AG04450 (cell line): Measurements from ENCODE around the gene MEGF9. TPM values are rescaled to one million over a fixed set of nuclear protein-coding genes. Genes with fewer than 3 reads are reported as not detected.
A peak's percentile ranks its signal among the peaks of the same experiment; 100 is the strongest.

ENCODE experiments used
- CTCF ChIA-PET: fragments of 300-600, 350-600 bp; formaldehyde crosslinking; extraction: SDS; loops from one replicate; lab custom pipeline; 2022; ENCODE audit warnings: antibody characterized with exemption, inconsistent platforms; lab: Charles Lee
- POLR2A ChIA-PET: fragments of 350-600 bp; formaldehyde crosslinking; extraction: SDS; loops from one replicate; lab custom pipeline; 2021; ENCODE audit warnings: antibody characterized with exemption, inconsistent platforms; lab: Yijun Ruan, JAX
- DNase-seq: peaks from one replicate; pipeline ENCODE4 v3.0.0-alpha.2; 2011; ENCODE audit warnings: low read depth, low spot score
- H3K27ac ChIP-seq: one replicate; pipeline ENCODE4 v1.5.1; 2012; ENCODE audit warnings: low read depth, low read length, control low read depth
- H3K27me3 ChIP-seq: one replicate; pipeline ENCODE4 v1.6.0; 2012; ENCODE audit warnings: low read length; ENCODE audit not compliant: control insufficient read depth, insufficient read depth
- H3K4me3 ChIP-seq: 2 replicates; pipeline ENCODE4 v1.5.1; 2011; ENCODE audit warnings: mild to moderate bottlenecking, low read depth, low read length, control low read depth
- H3K9me3 ChIP-seq: 2 replicates; pipeline ENCODE4 v1.5.1; 2012; ENCODE audit warnings: low read length; ENCODE audit not compliant: control insufficient read depth, insufficient read depth
- CTCF ChIP-seq: IDR thresholded peaks from 2 replicates; pipeline ENCODE4 v1.5.1; 2011; ENCODE audit warnings: low read depth, low read length, control low read depth, inconsistent platforms
- polyA plus RNA-seq: library from polyadenylated mRNA; depleted of rRNA; stranded (reverse); fragments of >200 nt; gene quantifications from 2 replicates; pipeline ENCODE4 v1.2.3, GENCODE V29; 2011

Gene MEGF9
- polyA plus RNA-seq, 1 experiment = 12.9 TPM

DNA sequence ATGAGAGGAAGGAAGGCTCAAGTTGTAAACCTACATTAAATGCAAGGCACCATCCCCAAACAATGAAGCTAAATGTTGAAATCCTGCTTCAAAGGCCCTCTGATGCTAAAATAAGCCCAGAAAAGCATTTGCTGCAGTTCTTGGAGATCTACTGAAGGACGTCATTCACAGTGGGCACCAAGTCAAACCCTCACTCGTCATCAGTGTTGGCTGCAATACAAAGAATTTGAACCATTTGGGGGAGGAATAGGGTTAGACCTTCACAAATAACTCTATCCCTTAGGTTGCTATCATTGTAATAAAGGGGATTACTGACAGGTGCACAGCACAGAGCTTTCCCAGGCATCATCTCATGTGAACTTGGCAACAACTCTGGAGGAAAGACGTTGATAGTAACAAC is 9.3 kb upstream of the MEGF9 start:
- CTCF ChIA-PET = interaction anchor here (0.6 kb wide), 1 partner anchor 28 kb away, joined by 5 read pairs; no protein-coding TSS in a partner anchor
- POLR2A ChIA-PET = interaction anchor here (0.8 kb wide), 1 partner anchor 9 kb away, joined by 3 read pairs; no protein-coding TSS in a partner anchor
- Histone ChIP-seq H3K4me3 (no peak overlapping the region), H3K9me3 (no peaks in the 10 kb centered on the region), H3K27ac (no peak overlapping the region), H3K27me3 (no peaks in the 10 kb centered on the region)
- DNase-seq = peak; percentile 71
- no peak for TF ChIP-seq CTCF

GRCh38 chr9:120720404-120720803 is 6.1 kb upstream of the MEGF9 start:
- Histone ChIP-seq H3K4me3 (no peak overlapping the region), H3K9me3 (no peaks in the 10 kb centered on the region), H3K27ac (no peak overlapping the region), H3K27me3 (no peaks in the 10 kb centered on the region)
- no peak for TF ChIP-seq CTCF
- POLR2A ChIA-PET = no interaction called here
- CTCF ChIA-PET = no interaction called here
- no peak for DNase-seq

DNA sequence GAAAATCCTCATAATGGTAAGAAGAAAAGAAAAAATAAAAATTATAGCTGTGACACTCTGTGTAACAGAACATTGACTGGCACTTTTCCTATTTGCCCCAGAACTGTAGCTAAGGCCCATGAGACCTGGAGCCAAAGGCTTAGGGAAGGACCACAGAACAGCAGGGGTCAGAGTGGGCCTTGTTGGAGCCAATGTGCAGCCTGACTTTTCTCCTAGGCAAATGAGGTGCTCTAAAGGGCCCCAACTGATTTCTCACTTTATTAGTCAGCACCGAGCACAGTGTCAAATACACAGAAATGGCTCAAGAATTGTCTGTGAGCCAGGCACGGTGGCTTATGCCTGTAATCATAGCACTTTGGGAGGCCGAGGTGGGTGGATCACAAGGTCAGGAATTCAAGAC is 4.0 kb upstream of the MEGF9 start:
- H3K27ac ChIP-seq = no peak overlapping the region
- CTCF ChIA-PET = interaction anchor here (0.7 to 1.5 kb wide), 2 partner anchors 38 to 98 kb away, joined by 3 to 5 read pairs; no protein-coding TSS in a partner anchor
- TF ChIP-seq CTCF = no peak
- no peak overlapping the region for H3K4me3 ChIP-seq
- no peak for DNase-seq
- no peaks in the 10 kb centered on the region for H3K9me3 ChIP-seq
- POLR2A ChIA-PET = interaction anchor here (0.6 kb wide), 1 partner anchor 44 kb away, joined by 3 read pairs; no protein-coding TSS in a partner anchor
- no peaks in the 10 kb centered on the region for H3K27me3 ChIP-seq

DNA sequence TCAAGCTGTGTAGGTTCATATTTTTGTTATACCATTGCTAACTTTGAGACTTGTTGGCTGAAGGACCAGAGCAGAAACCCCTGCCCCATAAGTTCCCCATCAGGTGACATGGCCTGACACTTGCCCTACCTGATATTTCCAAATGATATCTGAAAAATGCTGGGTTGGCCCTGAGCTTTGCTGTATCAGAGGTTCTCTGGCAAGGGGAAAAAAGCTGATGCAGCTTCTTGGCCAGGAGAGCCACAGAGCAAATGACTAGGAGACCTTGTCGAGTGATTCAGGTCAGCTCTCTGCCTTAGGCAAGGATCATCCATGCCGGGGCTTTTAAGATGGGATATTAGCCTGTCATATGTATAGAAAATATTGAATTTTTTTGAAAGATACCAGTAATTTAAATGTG is 2.9 kb upstream of the MEGF9 start:
- Histone ChIP-seq H3K27me3 (no peaks in the 10 kb centered on the region), H3K27ac (no peak overlapping the region), H3K4me3 (no peak overlapping the region), H3K9me3 (no peaks in the 10 kb centered on the region)
- TF ChIP-seq CTCF = no peak
- DNase-seq = no peak
- POLR2A ChIA-PET = no interaction called here
- CTCF ChIA-PET = interaction anchor here (1.0 to 1.5 kb wide), 3 partner anchors 14 to 97 kb away, joined by 4 to 5 read pairs (median 4); no protein-coding TSS in a partner anchor

- ChIA-PET CTCF (interaction anchor here (1.4 to 1.5 kb wide), 2 partner anchors 38 to 96 kb away, joined by 4 to 5 read pairs; no protein-coding TSS in a partner anchor), POLR2A (interaction anchor here (0.9 to 2.3 kb wide), 2 partner anchors 15 to 18 kb away, joined by 3 to 31 read pairs; no protein-coding TSS in a partner anchor)
- TF ChIP-seq CTCF = no peak
- H3K9me3 ChIP-seq = no peaks in the 10 kb centered on the region
- no peaks in the 10 kb centered on the region for H3K27me3 ChIP-seq
- no peak overlapping the region for H3K4me3 ChIP-seq
- DNase-seq = no peak
- no peak overlapping the region for H3K27ac ChIP-seq
Measured at GRCh38 chr9:120716483-120716882, 2.2 kb upstream of the MEGF9 start.
